Fibroblast of lung (primary cell): Measurements from ENCODE around the gene ERRFI1. TPM values are rescaled to one million over a fixed set of nuclear protein-coding genes. Genes with fewer than 3 reads are reported as not detected.
A peak's percentile ranks its signal among the peaks of the same experiment; 100 is the strongest.

Experiments used
- DNase-seq, 2 donors: peaks; one replicate each; pipeline versions ENCODE4 v3.0.0 to v3.0.0-alpha.2; 2010; ENCODE audit warnings: low read depth in 2 of 2
- H2AFZ ChIP-seq: 2 replicates; pipeline ENCODE4 v1.5.1; 2012; ENCODE audit warnings: low read length, control low read depth, inconsistent platforms
- H3K27ac ChIP-seq: 2 replicates; pipeline ENCODE4 v1.5.1; 2011; ENCODE audit warnings: low read length, control low read depth; ENCODE audit not compliant: insufficient read depth
- H3K27me3 ChIP-seq: 2 replicates; pipeline ENCODE4 v1.5.1; 2011; ENCODE audit warnings: mild to moderate bottlenecking, low read length; ENCODE audit not compliant: control insufficient read depth, insufficient read depth
- H3K36me3 ChIP-seq: 2 replicates; pipeline ENCODE4 v1.5.1; 2011; ENCODE audit warnings: low read length; ENCODE audit not compliant: control insufficient read depth, insufficient read depth
- H3K4me1 ChIP-seq: 2 replicates; pipeline ENCODE4 v1.5.1; 2011; ENCODE audit warnings: low read length; ENCODE audit not compliant: control insufficient read depth, insufficient read depth; ENCODE audit errors: extremely low read depth
- H3K4me2 ChIP-seq: 2 replicates; pipeline ENCODE4 v1.5.1; 2011; ENCODE audit warnings: low read length, control low read depth; ENCODE audit not compliant: insufficient read depth; ENCODE audit errors: extremely low read depth
- H3K4me3 ChIP-seq, 4 experiments: fragments of 200-600 bp in 1 of 4; sonication (generic) in 1 of 4; replicated peaks in 1 of 4; 2 replicates each; pipeline ENCODE4 v1.5.1; 2011 to 2016; ENCODE audit warnings: low read length in 4 of 4, low read depth in 3 of 4, mild to moderate bottlenecking in 3 of 4, control low read depth in 2 of 4, inconsistent platforms in 1 of 4, mixed read lengths in 1 of 4; ENCODE audit not compliant: insufficient read depth in 1 of 4; ENCODE audit errors: control extremely low read depth in 1 of 4
- H3K79me2 ChIP-seq: 2 replicates; pipeline ENCODE4 v1.5.1; 2012; ENCODE audit warnings: mild to moderate bottlenecking, low read length, inconsistent platforms; ENCODE audit not compliant: control insufficient read depth, insufficient read depth
- H3K9ac ChIP-seq: 2 replicates; pipeline ENCODE4 v1.5.1; 2011; ENCODE audit warnings: mild to moderate bottlenecking, low read length, control low read depth; ENCODE audit not compliant: insufficient read depth
- H3K9me3 ChIP-seq: 2 replicates; pipeline ENCODE4 v1.5.1; 2012; ENCODE audit warnings: low read depth, low read length; ENCODE audit not compliant: control insufficient read depth, insufficient read depth
- H4K20me1 ChIP-seq: 2 replicates; pipeline ENCODE4 v1.5.1; 2011; ENCODE audit warnings: low read length; ENCODE audit not compliant: control insufficient read depth, insufficient read depth; ENCODE audit errors: extremely low read depth
- EZH2 ChIP-seq: IDR thresholded peaks from 2 replicates; pipeline ENCODE4 v1.5.1; 2012; ENCODE audit warnings: low read length, control low read depth, mild to moderate bottlenecking; ENCODE audit errors: missing control alignments
- polyA plus RNA-seq, 2 donors: library from polyadenylated mRNA; depleted of rRNA in 1 of 2; stranded (reverse) in 1 of 2; unstranded in 1 of 2; fragments of >200 nt; gene quantifications; 2 replicates each; pipeline ENCODE4 v1.2.1, GENCODE V29; 2011 to 2012; ENCODE audit warnings: missing spikeins in 1 of 2
- total RNA-seq: library from RNA; depleted of rRNA; stranded (reverse); fragments of >200 nt; gene quantifications from 2 replicates; pipeline ENCODE4 v1.2.1, GENCODE V29; 2014
- TF ChIP-seq, protein P1 (sequence below), 2 donors: IDR thresholded peaks in 1 of 2; conservative IDR thresholded peaks in 1 of 2; 1 replicate in 1 of 2; 2 replicates in 1 of 2; pipeline ENCODE4 v1.5.1; 2011 to 2012; ENCODE audit warnings: low read length in 2 of 2, control low read depth in 1 of 2, inconsistent platforms in 1 of 2, low read depth in 1 of 2, mild to moderate bottlenecking in 1 of 2

The ERRFI1 gene
- total and polyA plus RNA-seq, 2 donors (not counting 1 experiment from before 2014, with no cell fraction given), result 46.2 to 105 TPM

DNA sequence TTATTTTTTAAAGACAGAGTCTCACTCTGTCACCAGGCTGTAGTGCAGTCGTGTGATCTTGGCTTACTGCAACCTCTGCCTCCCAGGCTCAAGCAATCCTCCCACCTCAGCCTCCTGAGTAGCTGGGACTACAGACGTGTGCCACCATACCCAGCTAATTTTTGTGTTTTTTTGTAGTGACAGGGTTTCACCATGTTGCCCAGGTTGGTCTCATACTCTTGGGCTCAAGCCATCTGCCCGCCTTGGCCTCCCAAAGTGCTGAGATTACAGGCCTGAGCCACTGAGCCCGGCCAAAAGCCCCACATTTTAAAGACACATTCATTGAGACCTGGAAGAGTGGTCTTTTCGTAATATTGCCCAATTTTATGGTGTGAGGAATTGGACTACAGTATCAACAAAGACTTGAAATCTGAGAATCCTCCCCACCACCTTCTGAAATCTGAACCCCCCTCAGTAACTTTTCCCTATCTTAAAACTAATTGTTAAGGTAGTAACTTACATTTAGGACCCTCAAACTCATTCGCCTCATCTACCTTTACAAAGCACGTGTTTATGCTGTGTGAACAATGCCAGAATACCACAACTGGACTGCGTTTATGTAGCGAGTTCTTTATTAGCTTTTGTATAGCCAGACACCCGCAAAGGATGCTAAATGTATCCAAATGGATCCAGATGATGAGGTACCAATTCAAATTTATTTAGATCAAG lies 2.7 kb downstream of the ERRFI1 start:
- H3K27ac ChIP-seq, result no peak overlapping the region
- no peaks in the 10 kb centered on the region for H3K36me3 ChIP-seq
- peak overlapping the region; percentile 25 to 96 (median 83) for H3K4me3 ChIP-seq
- no peaks in the 10 kb centered on the region for H3K27me3 ChIP-seq
- H3K9me3 ChIP-seq, result no peaks in the 10 kb centered on the region
- peaks cover 17% of the 10 kb centered on the region for H3K4me1 ChIP-seq
- peak overlapping the region; percentile 67 for H3K4me2 ChIP-seq
- DNase-seq, result peak; percentile 9 to 18
- H2AFZ ChIP-seq, result no peak overlapping the region
- peaks cover 80% of the 10 kb centered on the region for H3K79me2 ChIP-seq
- H4K20me1 ChIP-seq, result peaks cover 3% of the 10 kb centered on the region
- no peak for TF ChIP-seq EZH2
- TF ChIP-seq, protein P1, sequence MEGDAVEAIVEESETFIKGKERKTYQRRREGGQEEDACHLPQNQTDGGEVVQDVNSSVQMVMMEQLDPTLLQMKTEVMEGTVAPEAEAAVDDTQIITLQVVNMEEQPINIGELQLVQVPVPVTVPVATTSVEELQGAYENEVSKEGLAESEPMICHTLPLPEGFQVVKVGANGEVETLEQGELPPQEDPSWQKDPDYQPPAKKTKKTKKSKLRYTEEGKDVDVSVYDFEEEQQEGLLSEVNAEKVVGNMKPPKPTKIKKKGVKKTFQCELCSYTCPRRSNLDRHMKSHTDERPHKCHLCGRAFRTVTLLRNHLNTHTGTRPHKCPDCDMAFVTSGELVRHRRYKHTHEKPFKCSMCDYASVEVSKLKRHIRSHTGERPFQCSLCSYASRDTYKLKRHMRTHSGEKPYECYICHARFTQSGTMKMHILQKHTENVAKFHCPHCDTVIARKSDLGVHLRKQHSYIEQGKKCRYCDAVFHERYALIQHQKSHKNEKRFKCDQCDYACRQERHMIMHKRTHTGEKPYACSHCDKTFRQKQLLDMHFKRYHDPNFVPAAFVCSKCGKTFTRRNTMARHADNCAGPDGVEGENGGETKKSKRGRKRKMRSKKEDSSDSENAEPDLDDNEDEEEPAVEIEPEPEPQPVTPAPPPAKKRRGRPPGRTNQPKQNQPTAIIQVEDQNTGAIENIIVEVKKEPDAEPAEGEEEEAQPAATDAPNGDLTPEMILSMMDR (conservative IDR thresholded peaks at IDR 0.05 in 1 of 2, IDR thresholded peaks at IDR 0.05 in 1 of 2; ENCODE audit: low read depth in 1 of 2, low read length in 2 of 2), result no peak
- H3K9ac ChIP-seq, result no peak overlapping the region

GRCh38 chr1:8022395-8023286 lies 3.5 kb downstream of the ERRFI1 start:
- Histone ChIP-seq H3K4me1 (peaks cover 20% of the 10 kb centered on the region), H3K27me3 (no peaks in the 10 kb centered on the region), H3K27ac (no peak overlapping the region), H3K36me3 (no peaks in the 10 kb centered on the region), H3K4me3 (peak overlapping the region in 2 of 4 experiments; percentile 15 to 96), H4K20me1 (peaks cover 3% of the 10 kb centered on the region), H3K9me3 (no peaks in the 10 kb centered on the region), H3K9ac (no peak overlapping the region), H3K4me2 (no peak overlapping the region), H2AFZ (no peak overlapping the region), H3K79me2 (peaks cover 87% of the 10 kb centered on the region)
- DNase-seq, result peak; percentile 6 to 9
- TF ChIP-seq EZH2, result no peak

DNA sequence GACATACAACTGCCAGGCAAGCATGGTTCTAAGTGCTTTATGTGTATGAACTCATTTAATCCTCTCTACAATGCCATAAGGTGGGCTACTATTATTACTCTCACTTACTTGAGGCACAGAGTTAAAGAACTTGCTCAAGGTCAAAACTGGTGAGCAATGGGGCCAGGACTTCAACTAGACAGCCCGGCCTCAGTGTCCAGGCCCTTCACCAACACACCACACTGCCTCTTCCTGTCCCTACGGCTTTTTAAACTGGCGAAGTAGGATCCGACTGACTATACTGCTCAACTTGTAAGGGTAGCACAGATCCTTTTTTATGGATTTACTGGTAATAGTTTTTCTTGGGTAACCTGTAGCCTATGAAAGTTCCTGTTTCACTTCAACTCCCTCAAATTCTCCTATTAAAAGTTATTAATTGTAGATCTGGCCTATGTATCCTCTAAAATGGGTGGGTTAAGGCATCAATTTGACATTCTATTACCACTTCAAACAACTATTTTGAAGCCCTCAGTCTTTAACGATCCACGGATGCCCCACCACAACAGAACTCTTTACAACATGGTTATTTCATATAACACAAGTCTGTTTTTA lies 4.3 kb downstream of the ERRFI1 start:
- Histone ChIP-seq H3K9me3 (no peaks in the 10 kb centered on the region), H3K4me2 (no peak overlapping the region), H3K36me3 (no peaks in the 10 kb centered on the region), H3K4me1 (peaks cover 19% of the 10 kb centered on the region), H3K27ac (no peak overlapping the region), H3K4me3 (peak overlapping the region in 1 of 4 experiments; percentile 96), H2AFZ (no peak overlapping the region), H3K79me2 (peaks cover 93% of the 10 kb centered on the region), H3K27me3 (no peaks in the 10 kb centered on the region), H4K20me1 (peaks cover 3% of the 10 kb centered on the region), H3K9ac (no peak overlapping the region)
- peak; percentile 22 to 38 for DNase-seq
- TF ChIP-seq EZH2, result no peak
